Common myeloid progenitor, CD34-positive (primary cell): ENCODE measurements around the gene HIPK3. TPM values are rescaled to one million over a fixed set of nuclear protein-coding genes. Genes with fewer than 3 reads are reported as not detected.

Source experiments
- CTCF ChIA-PET: fragments of 350-600 bp; sonication (Branson Sonifier 250); formaldehyde crosslinking; loops from one replicate; lab custom pipeline; 2021; ENCODE audit warnings: antibody characterized with exemption; lab: Charles Lee
- POLR2A ChIA-PET: fragments of 350-600 bp; sonication (Branson Sonifier 250); formaldehyde crosslinking; loops from one replicate; lab custom pipeline; 2021; ENCODE audit warnings: antibody characterized with exemption; lab: Charles Lee
- DNase-seq, 3 donors: peaks; one replicate each; pipeline versions ENCODE4 v3.0.0 to v3.0.0-alpha.2; 2013
- H3K27ac ChIP-seq, 2 experiments: 1 replicate in 1 of 2; 2 replicates in 1 of 2; pipeline ENCODE4 v1.7.0; 2013; ENCODE audit warnings: inconsistent platforms in 2 of 2, low read length in 2 of 2, mild to moderate bottlenecking in 2 of 2, low read depth in 1 of 2, moderate library complexity in 1 of 2; ENCODE audit not compliant: severe bottlenecking in 2 of 2, insufficient read depth in 1 of 2, poor library complexity in 1 of 2
- H3K27me3 ChIP-seq, 5 experiments: replicated peaks in 2 of 5; 1 replicate in 3 of 5; 2 replicates in 2 of 5; pipeline versions ENCODE4 v1.6.1 to v1.7.0; 2013; ENCODE audit warnings: low read length in 4 of 5, mild to moderate bottlenecking in 2 of 5, moderate library complexity in 2 of 5, inconsistent platforms in 1 of 5; ENCODE audit not compliant: insufficient read depth in 5 of 5, control insufficient read depth in 4 of 5
- H3K36me3 ChIP-seq, 4 experiments: 1 replicate in 2 of 4; 2 replicates in 2 of 4; pipeline versions ENCODE4 v1.6.1 to v1.7.0; 2013; ENCODE audit warnings: low read length in 3 of 4, control low read depth in 1 of 4, mild to moderate bottlenecking in 1 of 4; ENCODE audit not compliant: control insufficient read depth in 4 of 4, insufficient read depth in 4 of 4
- H3K4me1 ChIP-seq, 4 experiments: 1 replicate in 3 of 4; 2 replicates in 1 of 4; pipeline versions ENCODE4 v1.6.1 to v1.7.1; 2013; ENCODE audit warnings: low read length in 3 of 4, mild to moderate bottlenecking in 3 of 4, control low read depth in 1 of 4, inconsistent platforms in 1 of 4, moderate library complexity in 1 of 4; ENCODE audit not compliant: control insufficient read depth in 4 of 4, insufficient read depth in 4 of 4; ENCODE audit errors: control extremely low read depth in 1 of 4
- H3K4me3 ChIP-seq, 7 experiments: 1 replicate in 4 of 7; 2 replicates in 3 of 7; pipeline versions ENCODE4 v1.5.1 to v1.7.0; 2013; ENCODE audit warnings: mild to moderate bottlenecking in 7 of 7, low read length in 6 of 7, moderate library complexity in 6 of 7, inconsistent platforms in 2 of 7, low read depth in 2 of 7, control low read depth in 1 of 7; ENCODE audit not compliant: insufficient read depth in 4 of 7, control insufficient read depth in 1 of 7; ENCODE audit errors: extremely low read depth in 1 of 7
- H3K9me3 ChIP-seq, 5 experiments: 1 replicate in 4 of 5; 2 replicates in 1 of 5; pipeline versions ENCODE4 v1.6.1 to v1.7.1; 2013; ENCODE audit warnings: low read length in 4 of 5, mild to moderate bottlenecking in 2 of 5, inconsistent platforms in 1 of 5, low read depth in 1 of 5, moderate library complexity in 1 of 5; ENCODE audit not compliant: control insufficient read depth in 4 of 5, insufficient read depth in 2 of 5; ENCODE audit errors: control extremely low read depth in 1 of 5
- WGBS: methylation state at CpG from one replicate; pipeline ENCODE4 v1.1.5; 2013; ENCODE audit not compliant: insufficient coverage; 5-methylcytosine and 5-hydroxymethylcytosine counted together
- polyA plus RNA-seq: library from polyadenylated mRNA; unstranded; fragments of 120-200 nt; gene quantifications from one replicate; pipeline ENCODE4 v1.2.1, GENCODE V29; 2013

Gene HIPK3
- polyA plus RNA-seq, result 41.9 TPM

DNA sequence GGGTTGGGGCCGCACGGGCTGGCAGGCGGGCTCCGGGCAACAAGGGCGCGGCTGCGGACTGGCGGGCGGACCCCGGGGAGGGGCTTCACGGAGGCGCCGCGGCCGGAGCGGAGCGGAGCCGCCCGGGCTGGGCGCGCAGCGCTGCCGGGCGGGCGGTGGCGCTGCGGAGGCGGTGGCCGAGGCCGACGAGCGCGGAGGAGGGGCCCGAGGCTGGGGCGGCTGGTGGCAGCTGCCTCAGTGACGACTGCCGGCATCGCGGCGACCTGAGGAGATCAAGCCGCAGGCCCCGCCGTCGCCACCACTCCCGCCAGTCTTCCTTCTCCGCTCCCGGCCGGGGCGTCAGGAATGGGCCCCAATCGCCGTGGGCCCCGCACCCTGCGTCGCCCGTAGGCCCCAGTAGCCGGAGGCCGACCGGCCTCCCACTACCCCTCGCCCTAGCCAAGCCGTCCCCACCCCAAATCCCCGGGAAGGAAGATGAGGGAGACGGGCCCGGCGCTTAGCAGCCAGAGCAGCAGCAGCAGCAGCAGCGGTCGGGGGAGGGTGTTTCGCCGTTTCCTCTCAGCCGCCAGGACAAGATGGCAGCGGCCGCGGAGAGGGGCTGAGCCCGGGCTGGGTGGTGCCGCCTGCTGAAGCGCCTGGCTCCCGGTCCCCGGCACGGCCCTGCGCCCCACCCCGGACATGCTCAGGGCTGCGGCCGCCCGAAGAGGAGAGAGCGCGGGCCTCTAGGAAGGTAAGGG lies at the start of gene HIPK3:
TSS of gene HIPK3 (plus strand) at position 222 of the 737 bp plus-strand sequence.
- POLR2A ChIA-PET, result interaction anchor here (0.9 kb wide), 1 partner anchor 67 kb away, joined by 3 read pairs; no protein-coding TSS in a partner anchor
- Histone ChIP-seq H3K4me3 (peak within 1 kb of the TSS; percentile 82 to 100 (median 96)), H3K9me3 (no peaks in the 10 kb centered on the region), H3K36me3 (no peaks in the 10 kb centered on the region), H3K4me1 (peaks cover 11 to 35% (median 21%) of the 10 kb centered on the region in 4 experiments), H3K27me3 (no peaks in the 10 kb centered on the region), H3K27ac (peak within 1 kb of the TSS; percentile 98 to 99)
- CTCF ChIA-PET, result interaction anchor here (3.0 kb wide), 1 partner anchor 92 kb away, joined by 10 read pairs; no protein-coding TSS in a partner anchor
- WGBS, result 0% methylated on average over 37 of the region's 85 CpGs
- DNase-seq, result peak; percentile 80 to 89 (median 85)

DNA sequence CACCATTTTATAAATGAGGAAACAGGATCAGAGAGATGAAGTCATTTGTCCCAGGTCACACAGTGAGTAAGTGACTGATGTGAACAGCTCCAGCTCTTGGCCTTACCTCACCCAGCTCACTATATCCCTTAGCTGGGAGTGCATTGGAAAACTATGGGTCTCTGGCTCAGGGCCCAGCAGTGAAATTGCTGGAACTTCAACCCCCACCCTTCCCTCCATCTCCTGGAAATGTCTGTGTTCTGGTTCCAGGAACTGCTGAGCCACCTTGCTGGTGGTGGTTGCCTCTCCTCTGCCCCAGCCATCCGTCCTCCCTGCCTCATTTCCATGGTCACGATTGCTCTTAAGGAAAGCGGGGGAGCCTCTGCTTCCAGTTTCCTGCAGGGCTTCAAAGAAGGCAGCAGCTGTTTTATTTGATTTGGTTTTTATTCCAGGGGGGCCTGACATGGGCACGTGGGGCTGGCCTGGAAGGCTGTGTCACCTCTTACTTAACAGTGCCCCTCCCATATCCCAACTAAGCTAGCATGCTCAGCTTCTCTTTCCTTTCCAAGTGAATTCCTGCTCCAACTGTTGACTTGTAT lies 49.7 kb upstream of the HIPK3 start:
- no peaks in the 10 kb centered on the region for H3K36me3 ChIP-seq
- CTCF ChIA-PET, result interaction anchor here (1.1 kb wide), 1 partner anchor 25 kb away, joined by 4 read pairs; no protein-coding TSS in a partner anchor
- no peak for DNase-seq
- H3K27ac ChIP-seq, result no peak overlapping the region
- H3K4me3 ChIP-seq, result no peak overlapping the region
- 74% methylated on average over 4 of the region's 4 CpGs for WGBS
- no peaks in the 10 kb centered on the region for H3K27me3 ChIP-seq
- no peaks in the 10 kb centered on the region for H3K9me3 ChIP-seq
- peaks cover 0 to 12% (median 0%) of the 10 kb centered on the region in 4 experiments for H3K4me1 ChIP-seq
- POLR2A ChIA-PET, result no interaction called here

DNA sequence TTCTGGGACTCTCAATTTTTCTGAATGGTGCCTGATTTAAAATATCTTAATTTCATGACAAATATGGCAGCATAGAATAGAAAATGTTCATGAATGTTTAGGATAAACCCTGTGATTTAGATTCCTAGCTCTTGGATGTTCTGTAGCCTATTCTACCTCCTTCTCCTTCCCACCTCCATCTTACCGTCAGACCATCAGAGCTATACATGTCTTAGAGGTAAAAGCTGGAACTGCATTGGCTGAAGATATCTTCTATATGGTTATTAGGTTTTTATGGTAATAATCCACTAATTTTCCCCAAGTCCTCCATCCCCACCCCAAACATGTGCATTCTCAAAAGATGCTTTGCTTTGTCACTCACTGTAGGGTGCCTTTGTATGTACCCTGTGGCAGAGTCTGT lies 49.0 kb upstream of the HIPK3 start:
- Histone ChIP-seq H3K9me3 (no peaks in the 10 kb centered on the region), H3K4me3 (no peak overlapping the region), H3K27ac (no peak overlapping the region), H3K27me3 (no peaks in the 10 kb centered on the region), H3K4me1 (peaks cover 0 to 12% (median 0%) of the 10 kb centered on the region in 4 experiments), H3K36me3 (no peaks in the 10 kb centered on the region)
- POLR2A ChIA-PET, result interaction anchor here (0.6 kb wide), 1 partner anchor 315 kb away, joined by 3 read pairs; the partner anchor contains the start of gene QSER1
- DNase-seq, result no peak
- CTCF ChIA-PET, result interaction anchor here (1.1 kb wide), 1 partner anchor 25 kb away, joined by 4 read pairs; no protein-coding TSS in a partner anchor
- WGBS, result no CpG with 5 or more reads among the region's 1 CpG

DNA sequence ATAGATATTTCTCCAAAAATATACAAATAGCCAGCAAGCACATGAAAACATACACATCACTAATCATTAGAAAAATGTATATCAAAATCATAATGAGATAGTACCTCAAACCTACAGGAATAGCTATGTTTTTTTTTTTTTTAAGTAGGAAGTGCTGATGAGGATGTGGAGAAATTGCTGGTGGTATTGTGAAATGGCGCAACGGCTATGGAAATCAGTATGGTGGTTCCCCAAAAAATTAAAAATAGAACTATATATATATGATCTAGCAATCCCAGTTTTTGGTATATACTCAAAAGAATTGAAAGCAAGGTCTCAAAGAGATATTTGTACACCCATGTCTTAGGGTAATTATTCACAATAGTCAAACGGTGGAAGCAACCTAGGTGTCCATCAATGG lies 46.0 kb upstream of the HIPK3 start:
- no peak overlapping the region for H3K27ac ChIP-seq
- H3K4me3 ChIP-seq, result no peak overlapping the region
- H3K27me3 ChIP-seq, result no peaks in the 10 kb centered on the region
- ChIA-PET POLR2A (no interaction called here), CTCF (interaction anchor here (1.2 to 1.3 kb wide), 2 partner anchors 9 to 12 kb away, joined by 3 read pairs; no protein-coding TSS in a partner anchor)
- no peaks in the 10 kb centered on the region for H3K36me3 ChIP-seq
- no CpG with 5 or more reads among the region's 3 CpGs for WGBS
- peaks cover 0 to 18% (median 0%) of the 10 kb centered on the region in 4 experiments for H3K4me1 ChIP-seq
- peak in 2 of 3 donors; percentile 40 to 54 for DNase-seq
- H3K9me3 ChIP-seq, result no peaks in the 10 kb centered on the region

DNA sequence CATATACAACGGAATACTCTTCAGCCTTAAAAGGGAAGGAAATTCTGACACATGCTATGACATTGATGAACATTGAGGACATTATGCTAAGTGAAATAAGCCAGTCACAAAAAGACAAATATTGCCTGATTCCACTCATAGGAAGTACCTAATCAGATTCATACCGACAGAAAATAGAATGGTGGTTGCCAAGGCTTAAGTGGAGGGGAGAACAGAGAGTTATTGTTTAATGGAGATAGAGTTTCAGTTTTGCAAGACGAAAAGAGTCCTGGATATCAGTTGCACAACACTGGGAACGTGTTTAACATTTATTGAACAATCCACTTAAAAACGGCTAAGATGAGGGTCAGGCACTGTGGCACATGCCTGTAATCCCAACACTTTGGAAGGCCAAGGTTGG lies 45.6 kb upstream of the HIPK3 start:
- POLR2A ChIA-PET, result no interaction called here
- no peak for DNase-seq
- Histone ChIP-seq H3K27ac (no peak overlapping the region), H3K4me3 (no peak overlapping the region), H3K27me3 (no peaks in the 10 kb centered on the region), H3K4me1 (peaks cover 0 to 18% (median 0%) of the 10 kb centered on the region in 4 experiments), H3K9me3 (no peaks in the 10 kb centered on the region), H3K36me3 (no peaks in the 10 kb centered on the region)
- CTCF ChIA-PET, result no interaction called here
- WGBS, result 100% methylated on average over 4 of the region's 5 CpGs

DNA sequence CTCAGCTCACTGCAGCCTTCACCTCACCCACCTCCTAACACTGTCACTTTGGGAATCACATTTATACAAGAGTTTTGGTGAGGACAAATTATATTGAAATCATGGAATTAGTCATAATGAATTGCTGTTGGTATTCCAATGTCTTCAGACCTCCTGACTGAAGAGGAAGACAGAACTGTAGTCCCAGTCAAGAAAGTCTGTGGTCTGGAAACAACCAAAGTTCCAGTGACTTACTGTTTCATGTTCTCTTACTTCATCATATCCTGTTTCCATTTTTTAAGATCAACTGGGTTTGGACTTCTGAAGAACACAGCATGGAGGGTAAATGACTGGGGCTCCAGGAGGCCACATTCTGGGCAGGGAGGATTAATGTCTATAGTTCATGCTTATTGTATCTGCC lies 43.0 kb upstream of the HIPK3 start:
- H3K27ac ChIP-seq, result no peak overlapping the region
- ChIA-PET POLR2A (no interaction called here), CTCF (interaction anchor here (0.8 to 0.9 kb wide), 2 partner anchors 47 to 75 kb away, joined by 3 to 4 read pairs; no protein-coding TSS in a partner anchor)
- peaks cover 0 to 11% (median 0%) of the 10 kb centered on the region in 4 experiments for H3K4me1 ChIP-seq
- no peaks in the 10 kb centered on the region for H3K9me3 ChIP-seq
- H3K4me3 ChIP-seq, result no peak overlapping the region
- no peaks in the 10 kb centered on the region for H3K27me3 ChIP-seq
- no peaks in the 10 kb centered on the region for H3K36me3 ChIP-seq
- peak in 2 of 3 donors; percentile 13 to 18 for DNase-seq
